Hepatocyte (in vitro differentiated cells): ENCODE data around the gene MCRIP2. TPM values are rescaled to one million over a fixed set of nuclear protein-coding genes. Genes with fewer than 3 reads are reported as not detected.

Experiments used
- DNase-seq: peaks from one replicate; pipeline ENCODE4 v3.0.0-alpha.2; 2016; ENCODE audit warnings: low spot score
- H2AFZ ChIP-seq: fragments of 200-600 bp; sonication (generic); 2 replicates; pipeline ENCODE4 v1.6.0; 2016; ENCODE audit warnings: antibody characterized with exemption, mild to moderate bottlenecking
- H3K27ac ChIP-seq: fragments of 200-600 bp; sonication (generic); 2 replicates; pipeline ENCODE4 v1.5.1; 2016; ENCODE audit warnings: mild to moderate bottlenecking
- H3K27me3 ChIP-seq: fragments of 200-600 bp; sonication (generic); 2 replicates; pipeline ENCODE4 v1.6.1; 2016
- H3K36me3 ChIP-seq: fragments of 200-600 bp; sonication (generic); replicated peaks from 2 replicates; pipeline ENCODE4 v1.5.1; 2016; ENCODE audit warnings: low read depth; ENCODE audit not compliant: insufficient read depth
- H3K4me1 ChIP-seq: fragments of 200-600 bp; sonication (generic); 2 replicates; pipeline ENCODE4 v1.5.1; 2016; ENCODE audit warnings: mild to moderate bottlenecking, moderate library complexity; ENCODE audit not compliant: insufficient read depth
- H3K4me2 ChIP-seq: fragments of 200-600 bp; sonication (generic); 2 replicates; pipeline ENCODE4 v1.6.0; 2016
- H3K4me3 ChIP-seq: fragments of 200-600 bp; sonication (generic); 2 replicates; pipeline ENCODE4 v1.5.1; 2016; ENCODE audit warnings: mild to moderate bottlenecking
- H3K79me2 ChIP-seq: fragments of 200-600 bp; sonication (generic); 2 replicates; pipeline ENCODE4 v1.6.0; 2017; ENCODE audit warnings: mild to moderate bottlenecking
- H3K9me2 ChIP-seq: fragments of 200-600 bp; sonication (generic); replicated peaks from 2 replicates; pipeline ENCODE4 v1.6.0; 2017; ENCODE audit warnings: mild to moderate bottlenecking; ENCODE audit not compliant: insufficient read depth
- H3K9me3 ChIP-seq: fragments of 200-600 bp; sonication (generic); 2 replicates; pipeline ENCODE4 v1.5.1; 2016; ENCODE audit warnings: low read depth, mild to moderate bottlenecking
- H4K20me1 ChIP-seq: fragments of 200-600 bp; sonication (generic); 2 replicates; pipeline ENCODE4 v1.6.0; 2016; ENCODE audit warnings: mild to moderate bottlenecking; ENCODE audit not compliant: insufficient read depth, poor library complexity, severe bottlenecking
- EZH2 ChIP-seq: fragments of 200-600 bp; sonication (generic); IDR thresholded peaks from 2 replicates; pipeline ENCODE4 v1.6.1; 2016; ENCODE audit warnings: antibody characterized with exemption, mild to moderate bottlenecking, borderline replicate concordance
- EZH2phosphoT487 ChIP-seq: fragments of 200-600 bp; sonication (generic); IDR thresholded peaks from one replicate; pipeline ENCODE4 v1.6.1; 2018; ENCODE audit warnings: antibody characterized with exemption, mild to moderate bottlenecking, low read depth, moderate library complexity; ENCODE audit not compliant: unreplicated experiment, severe bottlenecking
- WGBS: methylation state at CpG from one replicate; pipeline ENCODE4 v1.1.6; 2016; ENCODE audit warnings: low lambda C conversion rate; ENCODE audit errors: missing lambda C conversion rate; 5-methylcytosine and 5-hydroxymethylcytosine counted together
- polyA plus RNA-seq: library from polyadenylated mRNA; unstranded; fragments of >200 nt; fragmentation: Nextera tagmentation; extraction: Ambion mirVana; gene quantifications from 2 replicates; pipeline ENCODE4 v1.2.1, GENCODE V29; 2016
- total RNA-seq: library from RNA; depleted of rRNA; stranded (reverse); fragments of >200 nt; gene quantifications from 2 replicates; pipeline ENCODE4 v1.2.3, GENCODE V29; 2014
- TF ChIP-seq, protein P1 (sequence below): fragments of 200-600 bp; sonication (generic); IDR thresholded peaks from 2 replicates; pipeline ENCODE4 v1.5.1; 2016; ENCODE audit warnings: antibody characterized with exemption, mild to moderate bottlenecking; ENCODE audit not compliant: poor library complexity

MCRIP2 gene
- total and polyA plus RNA-seq, 2 experiments from 2014 or later = 43.0 to 100 TPM

GRCh38 chr16:693766-694165 is 52.1 kb downstream of the MCRIP2 start:
- 18% methylated on average over 2 of the region's 37 CpGs for WGBS
- DNase-seq = no peak
- Histone ChIP-seq H3K27me3 (peaks cover 54% of the 10 kb centered on the region), H3K27ac (no peak overlapping the region), H3K4me3 (no peak overlapping the region), H3K9me2 (no peaks in the 10 kb centered on the region), H3K36me3 (no peaks in the 10 kb centered on the region), H2AFZ (no peak overlapping the region), H3K4me2 (peak overlapping the region; percentile 67), H3K79me2 (peaks cover 13% of the 10 kb centered on the region), H3K4me1 (peaks cover 12% of the 10 kb centered on the region), H4K20me1 (no peaks in the 10 kb centered on the region), H3K9me3 (no peaks in the 10 kb centered on the region)
- no peak for TF ChIP-seq EZH2
- peak; percentile 37 for TF ChIP-seq EZH2phosphoT487
- TF ChIP-seq, protein P1, sequence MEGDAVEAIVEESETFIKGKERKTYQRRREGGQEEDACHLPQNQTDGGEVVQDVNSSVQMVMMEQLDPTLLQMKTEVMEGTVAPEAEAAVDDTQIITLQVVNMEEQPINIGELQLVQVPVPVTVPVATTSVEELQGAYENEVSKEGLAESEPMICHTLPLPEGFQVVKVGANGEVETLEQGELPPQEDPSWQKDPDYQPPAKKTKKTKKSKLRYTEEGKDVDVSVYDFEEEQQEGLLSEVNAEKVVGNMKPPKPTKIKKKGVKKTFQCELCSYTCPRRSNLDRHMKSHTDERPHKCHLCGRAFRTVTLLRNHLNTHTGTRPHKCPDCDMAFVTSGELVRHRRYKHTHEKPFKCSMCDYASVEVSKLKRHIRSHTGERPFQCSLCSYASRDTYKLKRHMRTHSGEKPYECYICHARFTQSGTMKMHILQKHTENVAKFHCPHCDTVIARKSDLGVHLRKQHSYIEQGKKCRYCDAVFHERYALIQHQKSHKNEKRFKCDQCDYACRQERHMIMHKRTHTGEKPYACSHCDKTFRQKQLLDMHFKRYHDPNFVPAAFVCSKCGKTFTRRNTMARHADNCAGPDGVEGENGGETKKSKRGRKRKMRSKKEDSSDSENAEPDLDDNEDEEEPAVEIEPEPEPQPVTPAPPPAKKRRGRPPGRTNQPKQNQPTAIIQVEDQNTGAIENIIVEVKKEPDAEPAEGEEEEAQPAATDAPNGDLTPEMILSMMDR = no peak

GRCh38 chr16:694187-694862 is 52.7 kb downstream of the MCRIP2 start:
- no peak overlapping the region for H3K27ac ChIP-seq
- no peak for DNase-seq
- H2AFZ ChIP-seq = no peak overlapping the region
- H3K9me3 ChIP-seq = no peaks in the 10 kb centered on the region
- peak; percentile 76 for TF ChIP-seq EZH2
- TF ChIP-seq, protein P1 = no peak
- H3K4me3 ChIP-seq = no peak overlapping the region
- H3K4me2 ChIP-seq = peak overlapping the region; percentile 67
- WGBS = 7% methylated on average over 33 of the region's 64 CpGs
- H3K9me2 ChIP-seq = no peaks in the 10 kb centered on the region
- no peaks in the 10 kb centered on the region for H4K20me1 ChIP-seq
- peaks cover 9% of the 10 kb centered on the region for H3K4me1 ChIP-seq
- peaks cover 8% of the 10 kb centered on the region for H3K79me2 ChIP-seq
- no peaks in the 10 kb centered on the region for H3K36me3 ChIP-seq
- peaks cover 60% of the 10 kb centered on the region for H3K27me3 ChIP-seq

GRCh38 chr16:694863-695354 is 53.3 kb downstream of the MCRIP2 start:
- Histone ChIP-seq H3K9me2 (no peaks in the 10 kb centered on the region), H3K4me3 (no peak overlapping the region), H3K4me1 (peaks cover 4% of the 10 kb centered on the region), H3K9me3 (no peaks in the 10 kb centered on the region), H3K36me3 (no peaks in the 10 kb centered on the region), H3K79me2 (peaks cover 2% of the 10 kb centered on the region), H4K20me1 (no peaks in the 10 kb centered on the region), H2AFZ (no peak overlapping the region), H3K27me3 (peaks cover 66% of the 10 kb centered on the region), H3K4me2 (peak overlapping the region; percentile 67), H3K27ac (no peak overlapping the region)
- DNase-seq = no peak
- WGBS = 3% methylated on average over 15 of the region's 37 CpGs
- TF ChIP-seq, protein P1 = no peak
- peak; percentile 25 for TF ChIP-seq EZH2
